Pancreas (tissue), 10 donors: ENCODE measurements around the gene GNPAT. TPM values are rescaled to one million over a fixed set of nuclear protein-coding genes. Genes with fewer than 3 reads are reported as not detected.
A peak's percentile ranks its signal among the peaks of the same experiment; 100 is the strongest.

ENCODE experiments used
- ATAC-seq, 4 donors: fragments of 200-7000 bp; cut with Tn5 transposase; one replicate each; pipeline versions ENCODE4 v1.8.0 to v1.9.1; 2020; ENCODE audit warnings: mild to moderate bottlenecking in 4 of 4, moderate library complexity in 4 of 4
- DNase-seq, 6 donors: peaks; one replicate each; pipeline ENCODE4 v3.0.0-alpha.2; 2020
- FAIRE-seq: peaks from 2 replicates; lab custom pipeline; 2012; peaks lifted over from hg19 to GRCh38; lab: Jason Lieb, UNC
- H3K27ac ChIP-seq, 4 donors: fragments of 200-600 bp; sonication (generic); 1 replicate in 3 of 4; 2 replicates in 1 of 4; pipeline versions ENCODE4 v1.5.0 to v1.8.0; 2020
- H3K27me3 ChIP-seq, 4 donors: fragments of 200-600 bp; one replicate each; pipeline ENCODE4 v1.8.0; 2021
- H3K36me3 ChIP-seq, 3 donors: fragments of 200-600 bp; sonication (generic) in 1 of 3; one replicate each; pipeline versions ENCODE4 v1.5.0 to v1.8.0; 2020 to 2021
- H3K4me1 ChIP-seq, 3 donors: fragments of 200-600 bp; one replicate each; pipeline ENCODE4 v1.8.0; 2021
- H3K4me3 ChIP-seq, 4 donors: fragments of 200-600 bp; sonication (generic) in 2 of 4; one replicate each; pipeline versions ENCODE4 v1.5.0 to v1.8.0; 2020 to 2021
- H3K9me3 ChIP-seq, 4 donors: fragments of 200-600 bp; one replicate each; pipeline ENCODE4 v1.8.0; 2021
- CTCF ChIP-seq, 4 donors: fragments of 200-600 bp; sonication (generic) in 3 of 4; IDR thresholded peaks; one replicate each; pipeline versions ENCODE4 v1.5.0 to v1.8.0; 2021; ENCODE audit warnings: antibody characterized with exemption in 4 of 4
- WGBS, 2 donors: extraction: QIAGEN DNeasy Blood & Tissue Kit; methylation state at CpG; one replicate each; pipeline ENCODE4 v1.1.7; 2013; 5-methylcytosine and 5-hydroxymethylcytosine counted together
- intact Hi-C, 3 donors: fragments of 100-400 bp; cut with DNase I; formaldehyde crosslinking; loops; one replicate each; pipeline versions ENCODE4 v1.11.1 to v1.14.2; 2022
- polyA plus RNA-seq, 2 donors: library from polyadenylated mRNA; stranded (reverse); fragments of 200-250 nt; gene quantifications; one replicate each; pipeline ENCODE4 v1.2.3, GENCODE V29; 2013
- total RNA-seq, 6 donors: library from RNA; stranded (reverse); fragmentation: NEBNext Ultra II Directional in 4 of 6; extraction: Animal tissue kit (Norgen Biotek cat#: 25700) in 4 of 6; gene quantifications; one replicate each; pipeline versions ENCODE4 v1.2.1 to v1.2.4, GENCODE V29; 2021 to 2023
- donor health status: healthy with polysubstance abuse.
- donor health status: DM: no; HTN: no; CAD: no; lungs with moderate emphysema.
- donor health status: DM: no; HTN: no; CAD: no.
- donor health status: control.
- donor health status: control.
- donor health status: Bipolar disorder and iron deficiency.
- donor health status: DM: yes; HTN: yes; CAD: no.
- donor health status: DM: no; HTN: no; CAD: no.
- donor health status: DM: no; HTN: no; CAD: no.
- donor health status: DM: yes; HTN: yes; CAD: no.

The GNPAT gene
- total and polyA plus RNA-seq, 8 donors, result 17.4 to 34.4 (median 21.7) TPM

GRCh38 chr1:231295938-231296337, 54.9 kb downstream of the GNPAT start:
- Histone ChIP-seq H3K9me3 (no peaks in the 10 kb centered on the region), H3K36me3 (no peaks in the 10 kb centered on the region), H3K27me3 (no peaks in the 10 kb centered on the region), H3K4me1 (no peaks in the 10 kb centered on the region), H3K4me3 (no peak overlapping the region), H3K27ac (no peak overlapping the region)
- intact Hi-C loops, result no loop called here
- WGBS, 2 donors, result 47 to 52% methylated on average over 4 of the region's 4 CpGs
- DNase-seq (peak in 2 of 6 donors; percentile 6 to 35), ATAC-seq (peak in 3 of 4 donors; percentile 16 to 64 (median 61)), FAIRE-seq (no peak)
- TF ChIP-seq CTCF (IDR thresholded peaks at IDR 0.05), result no peak

- ATAC-seq (no peak), FAIRE-seq (no peak), DNase-seq (no peak)
- 94% methylated on average over 3 of the region's 3 CpGs for WGBS, 2 donors
- Histone ChIP-seq H3K36me3 (no peaks in the 10 kb centered on the region), H3K4me1 (no peaks in the 10 kb centered on the region), H3K4me3 (no peak overlapping the region), H3K27me3 (no peaks in the 10 kb centered on the region), H3K9me3 (no peaks in the 10 kb centered on the region), H3K27ac (no peak overlapping the region)
- intact Hi-C loops, result no loop called here
- TF ChIP-seq CTCF (IDR thresholded peaks at IDR 0.05), result no peak
Observed at GRCh38 chr1:231301990-231302389, 61.0 kb downstream of the GNPAT start.

- Histone ChIP-seq H3K27me3 (no peaks in the 10 kb centered on the region), H3K4me1 (no peaks in the 10 kb centered on the region), H3K4me3 (no peak overlapping the region), H3K9me3 (no peaks in the 10 kb centered on the region), H3K27ac (no peak overlapping the region), H3K36me3 (no peaks in the 10 kb centered on the region)
- intact Hi-C loops, result no loop called here
- ATAC-seq, result no peak
- TF ChIP-seq CTCF (IDR thresholded peaks at IDR 0.05), result no peak
- WGBS, 2 donors, result 88 to 90% methylated on average over 9 to 10 of the region's 10 CpGs
- no peak for FAIRE-seq
- no peak for DNase-seq
Observed at GRCh38 chr1:231310391-231310934, 69.5 kb downstream of the GNPAT start.

GRCh38 chr1:231311720-231312431, 70.9 kb downstream of the GNPAT start:
- no peak for FAIRE-seq
- TF ChIP-seq CTCF (IDR thresholded peaks at IDR 0.05), result no peak
- H3K27me3 ChIP-seq, result no peaks in the 10 kb centered on the region

GRCh38 chr1:231312432-231312788, 71.4 kb downstream of the GNPAT start:
- DNase-seq (no peak), ATAC-seq (no peak), FAIRE-seq (no peak)
- H3K27ac ChIP-seq, result no peak overlapping the region
- no peaks in the 10 kb centered on the region for H3K27me3 ChIP-seq
- no peaks in the 10 kb centered on the region for H3K4me1 ChIP-seq
- H3K4me3 ChIP-seq, result no peak overlapping the region
- intact Hi-C loops, result no loop called here
- 90 to 94% methylated on average over 5 of the region's 5 CpGs for WGBS, 2 donors
- no peaks in the 10 kb centered on the region for H3K36me3 ChIP-seq
- no peak for TF ChIP-seq CTCF (IDR thresholded peaks at IDR 0.05)
- H3K9me3 ChIP-seq, result no peaks in the 10 kb centered on the region

More at GRCh38 chr1:231311720-231312431, 70.9 kb downstream of the GNPAT start:
- no peak for ATAC-seq
- intact Hi-C loops, result no loop called here
- Histone ChIP-seq H3K9me3 (no peaks in the 10 kb centered on the region), H3K36me3 (no peaks in the 10 kb centered on the region), H3K27ac (no peak overlapping the region), H3K4me3 (no peak overlapping the region), H3K4me1 (no peaks in the 10 kb centered on the region)
- WGBS, 2 donors, result 73 to 77% methylated on average over 8 of the region's 8 CpGs
- DNase-seq, result no peak
